HCT116 (cell line): ENCODE results near the gene KRTAP4-4. TPM values are rescaled to one million over a fixed set of nuclear protein-coding genes. Genes with fewer than 3 reads are reported as not detected.

ENCODE experiments used
- ATAC-seq: fragments of 200-7000 bp; cut with Tn5 transposase; 2 replicates; pipeline ENCODE4 v1.9.1; 2020; ENCODE audit warnings: mild to moderate bottlenecking, moderate library complexity
- BruUV-seq: library from RNA; stranded (reverse); fragments of 400-500 nt; replicated peaks from 2 replicates; lab custom pipeline; 2021; lab: Mats Ljungman, UMichigan
- CTCF ChIA-PET: fragments of 300-600 bp; sonication (Branson Sonifier 250); formaldehyde crosslinking; loops from one replicate; lab custom pipeline; 2021; ENCODE audit warnings: antibody characterized with exemption; lab: Charles Lee
- POLR2A ChIA-PET: fragments of 300-600, 350-600 bp; sonication (Branson Sonifier 250); formaldehyde crosslinking; loops from one replicate; lab custom pipeline; 2021; ENCODE audit warnings: antibody characterized with exemption; lab: Charles Lee
- RAD21 ChIA-PET, 2 experiments: fragments of 300-600 bp; sonication (Branson Sonifier 250); formaldehyde crosslinking; loops; one replicate each; lab custom pipeline; 2023; ENCODE audit warnings: low total read pairs in 2 of 2; ENCODE audit not compliant: uncharacterized antibody in 2 of 2, unreplicated experiment in 2 of 2, low non-redundant PET in 1 of 2; lab: Charles Lee
- DNase-seq: peaks from one replicate; pipeline ENCODE4 v3.0.0-alpha.2; 2010; ENCODE audit warnings: low read depth, low spot score
- H2AFZ ChIP-seq: fragments of 200-600 bp; shearing (Covaris generic), sonication (generic); 2 replicates; pipeline ENCODE4 v1.6.1; 2017; ENCODE audit warnings: low read depth, mixed run types, mixed read lengths, antibody characterized with exemption, low read length; ENCODE audit not compliant: poor library complexity, severe bottlenecking
- H3K27ac ChIP-seq: 2 replicates; pipeline ENCODE4 v1.5.1; 2012; ENCODE audit warnings: low read depth, low read length
- H3K27me3 ChIP-seq: fragments of 200-600 bp; sonication (generic); 2 replicates; pipeline ENCODE4 v1.6.1; 2016; ENCODE audit warnings: mixed run types, low read length, mixed read lengths; ENCODE audit not compliant: insufficient read depth
- H3K36me3 ChIP-seq, 2 experiments: fragments of 200-500 bp in 1 of 2; fragments of 200-600 bp in 1 of 2; sonication (Bioruptor generic) in 1 of 2; sonication (generic) in 1 of 2; 2 replicates each; pipeline versions ENCODE4 v1.5.1 to v1.6.1; 2014 to 2016; ENCODE audit warnings: low read length in 2 of 2, inconsistent platforms in 1 of 2, mixed read lengths in 1 of 2, mixed run types in 1 of 2; ENCODE audit not compliant: insufficient read depth in 2 of 2, control insufficient read depth in 1 of 2
- H3K4me1 ChIP-seq, 2 experiments: fragments of 200-600 bp in 1 of 2; sonication (generic) in 1 of 2; 2 replicates each; pipeline versions ENCODE4 v1.5.1 to v1.6.1; 2012 to 2017; ENCODE audit warnings: low read length in 2 of 2, inconsistent platforms in 1 of 2, mild to moderate bottlenecking in 1 of 2, mixed read lengths in 1 of 2, mixed run types in 1 of 2, moderate library complexity in 1 of 2; ENCODE audit not compliant: insufficient read depth in 2 of 2, control insufficient read depth in 1 of 2
- H3K4me2 ChIP-seq: fragments of 200-600 bp; sonication (generic); 2 replicates; pipeline ENCODE4 v1.6.1; 2017; ENCODE audit warnings: mixed run types, low read length, mixed read lengths
- H3K4me3 ChIP-seq, 2 experiments: fragments of 200-600 bp in 1 of 2; sonication (generic) in 1 of 2; replicated peaks in 1 of 2; 2 replicates each; pipeline ENCODE4 v1.5.1; 2011 to 2016; ENCODE audit warnings: low read length in 2 of 2, control low read depth in 1 of 2, low read depth in 1 of 2, mild to moderate bottlenecking in 1 of 2, mixed read lengths in 1 of 2, mixed run types in 1 of 2
- H3K79me2 ChIP-seq: fragments of 200-600 bp; sonication (generic); 2 replicates; pipeline ENCODE4 v1.6.1; 2017; ENCODE audit warnings: mild to moderate bottlenecking, mixed run types, low read length, moderate library complexity, mixed read lengths; ENCODE audit not compliant: insufficient read depth
- H3K9ac ChIP-seq: fragments of 200-600 bp; sonication (generic); 2 replicates; pipeline ENCODE4 v1.6.1; 2016; ENCODE audit warnings: low read length, mixed read lengths
- H3K9me2 ChIP-seq: fragments of 200-600 bp; sonication (generic), shearing (Covaris generic); 2 replicates; pipeline ENCODE4 v1.6.1; 2017; ENCODE audit warnings: mixed run types, mild to moderate bottlenecking, moderate library complexity; ENCODE audit not compliant: insufficient read depth
- H3K9me3 ChIP-seq, 2 experiments: fragments of 200-500 bp in 1 of 2; fragments of 200-600 bp in 1 of 2; sonication (Bioruptor generic) in 1 of 2; sonication (generic) in 1 of 2; 2 replicates each; pipeline ENCODE4 v1.6.1; 2014 to 2017; ENCODE audit warnings: low read length in 2 of 2, mixed read lengths in 2 of 2, inconsistent platforms in 1 of 2, low read depth in 1 of 2, mild to moderate bottlenecking in 1 of 2, mixed run types in 1 of 2, moderate library complexity in 1 of 2; ENCODE audit not compliant: control insufficient read depth in 1 of 2, insufficient read depth in 1 of 2
- H4K20me1 ChIP-seq: fragments of 200-600 bp; sonication (generic), shearing (Covaris generic); 2 replicates; pipeline ENCODE4 v1.6.1; 2017; ENCODE audit warnings: mixed run types, mild to moderate bottlenecking, moderate library complexity; ENCODE audit not compliant: insufficient read depth
- CTCF ChIP-seq, 3 experiments: fragments of 200-600 bp in 1 of 3; sonication (generic) in 1 of 3; IDR thresholded peaks in 2 of 3; conservative IDR thresholded peaks in 1 of 3; 2 replicates each; pipeline ENCODE4 v1.5.1; 2012 to 2017; ENCODE audit warnings: low read depth in 2 of 3, low read length in 2 of 3, antibody characterized with exemption in 1 of 3, borderline replicate concordance in 1 of 3, control low read depth in 1 of 3, mild to moderate bottlenecking in 1 of 3, mixed read lengths in 1 of 3, mixed run types in 1 of 3, moderate library complexity in 1 of 3; ENCODE audit not compliant: insufficient read depth in 1 of 3
- FOSL1 ChIP-seq: IDR thresholded peaks from 2 replicates; pipeline ENCODE4 v1.6.1; 2012; ENCODE audit warnings: low read depth
- JUND ChIP-seq: IDR thresholded peaks from 2 replicates; pipeline ENCODE4 v1.6.1; 2012
- MAX ChIP-seq: IDR thresholded peaks from 2 replicates; pipeline ENCODE4 v1.6.1; 2012
- POLR2A ChIP-seq: IDR thresholded peaks from 2 replicates; pipeline ENCODE4 v1.7.0; 2011; ENCODE audit warnings: borderline replicate concordance; ENCODE audit not compliant: insufficient read depth, insufficient read length; ENCODE audit errors: extremely low read depth
- RAD21 ChIP-seq: IDR thresholded peaks from 2 replicates; pipeline ENCODE4 v1.6.1; 2012; ENCODE audit warnings: low read depth, mild to moderate bottlenecking
- SP1 ChIP-seq: IDR thresholded peaks from 2 replicates; pipeline ENCODE4 v1.6.1; 2012; ENCODE audit warnings: low read depth
- TCF7L2 ChIP-seq: IDR thresholded peaks from 2 replicates; pipeline ENCODE4 v1.7.0; 2011; ENCODE audit warnings: borderline replicate concordance, inconsistent platforms; ENCODE audit not compliant: insufficient read depth, insufficient read length; ENCODE audit errors: extremely low read depth
- ZNF274 ChIP-seq: fragments of 200-500 bp; sonication (Bioruptor generic); IDR thresholded peaks from 2 replicates; pipeline ENCODE4 v1.6.1; 2014; ENCODE audit warnings: mild to moderate bottlenecking, low read depth, low read length, inconsistent platforms
- intact Hi-C: fragments of 100-400 bp; cut with micrococcal nuclease; formaldehyde crosslinking; loops from 2 replicates; pipeline ENCODE4 v1.10.0; 2022
- total RNA-seq: library from RNA; stranded (reverse); gene quantifications from one replicate; pipeline ENCODE4 v1.2.1, GENCODE V29; 2021; ENCODE audit not compliant: unreplicated experiment

KRTAP4-4 gene
- total RNA-seq, 1 experiment from 2014 or later: not detected

- H3K4me1 ChIP-seq: no peaks in the 10 kb centered on the region
- no peaks in the 10 kb centered on the region for H4K20me1 ChIP-seq
- intact Hi-C loops: no loop called here
- ATAC-seq: no peak
- ChIA-PET CTCF (no interaction called here), POLR2A (no interaction called here), RAD21 (no interaction called here)
- H2AFZ ChIP-seq: no peak overlapping the region
- no peaks in the 10 kb centered on the region for H3K79me2 ChIP-seq
- H3K9me2 ChIP-seq: no peaks in the 10 kb centered on the region
- no TSS peak for BruUV-seq
- H3K4me2 ChIP-seq: no peak overlapping the region
- no peak overlapping the region for H3K27ac ChIP-seq
- DNase-seq: no peak
- H3K4me3 ChIP-seq: no peak overlapping the region
- no peaks in the 10 kb centered on the region; a peak in 1 of 4 replicates for H3K9me3 ChIP-seq
- no peak overlapping the region for H3K9ac ChIP-seq
- H3K36me3 ChIP-seq: no peaks in the 10 kb centered on the region
- no peaks in the 10 kb centered on the region for H3K27me3 ChIP-seq
- TF ChIP-seq FOSL1 (no peak), CTCF (IDR thresholded peaks at IDR 0.05 in 2 of 3, conservative IDR thresholded peaks at IDR 0.05 in 1 of 3; ENCODE audit: borderline replicate concordance in 1 of 3, insufficient read depth in 1 of 3, low read depth in 2 of 3, low read length in 2 of 3) (no peak), ZNF274 (no peak), JUND (no peak)
These were observed 17.8 kb upstream of the KRTAP4-4 start for GRCh38 chr17:41178341-41178740.

GRCh38 chr17:41177727-41178271 is 17.3 kb upstream of the KRTAP4-4 start, which contains the start of gene KRTAP4-2:
KRTAP4-2 (minus strand) TSS chr17:41178221; CDS start chr17:41178164, 57 bp downstream.
- no peaks in the 10 kb centered on the region for H3K27me3 ChIP-seq
- no TSS peak for BruUV-seq
- H4K20me1 ChIP-seq: no peaks in the 10 kb centered on the region
- ChIA-PET CTCF (no interaction called here), POLR2A (no interaction called here), RAD21 (no interaction called here)
- no peaks in the 10 kb centered on the region for H3K36me3 ChIP-seq
- no peaks in the 10 kb centered on the region; a peak in 1 of 4 replicates for H3K9me3 ChIP-seq
- no peaks in the 10 kb centered on the region for H3K79me2 ChIP-seq
- TF ChIP-seq MAX (no peak), RAD21 (no peak), POLR2A (no peak), TCF7L2 (no peak), SP1 (no peak)
- no peak within 1 kb of the TSS for H3K27ac ChIP-seq
- DNase-seq: no peak
- no peak within 1 kb of the TSS for H3K9ac ChIP-seq
- no peak for ATAC-seq
- H3K4me1 ChIP-seq: no peaks in the 10 kb centered on the region
- intact Hi-C loops: no loop called here
- no peak within 1 kb of the TSS for H2AFZ ChIP-seq
- H3K4me3 ChIP-seq: no peak within 1 kb of the TSS
- no peak within 1 kb of the TSS for H3K4me2 ChIP-seq
- H3K9me2 ChIP-seq: no peaks in the 10 kb centered on the region
